Stimulated activated CD4-positive, alpha-beta T cell treated with anti-CD3 and anti-CD28 coated beads, Interleukin-1b, Interleukin-23, amount 100 ng/mL, for 1 hour (primary cell): ENCODE data around the gene CRACR2B.

Experiments used
- DNase-seq, 2 donors: peaks; one replicate each; pipeline ENCODE4 v3.0.0-alpha.2; 2020; ENCODE audit warnings: low read depth in 2 of 2

The CRACR2B gene

DNA sequence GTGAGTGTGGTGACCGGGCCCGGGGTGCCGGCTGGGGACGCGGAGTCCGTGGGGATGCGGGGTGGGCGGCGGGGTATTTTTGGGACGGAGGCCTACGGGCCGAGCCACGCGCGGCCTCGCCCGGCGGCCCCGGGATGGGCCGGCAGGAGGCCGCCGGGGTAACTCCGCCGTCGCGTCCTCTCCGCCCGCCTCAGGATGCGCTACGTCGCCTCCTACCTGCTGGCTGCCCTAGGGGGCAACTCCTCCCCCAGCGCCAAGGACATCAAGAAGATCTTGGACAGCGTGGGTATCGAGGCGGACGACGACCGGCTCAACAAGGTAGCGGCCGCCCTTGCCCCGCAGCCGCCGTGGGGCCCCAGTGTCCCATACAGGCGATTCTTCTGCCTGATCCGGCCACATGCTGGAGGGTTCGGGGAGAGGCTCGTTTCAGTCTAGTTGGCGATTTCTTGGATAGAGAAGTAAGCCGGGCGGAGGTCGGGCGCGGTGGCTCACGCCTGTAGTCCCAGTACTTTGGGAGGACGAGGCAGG, 17.6 kb upstream of the CRACR2B start:
- DNase-seq: no peak

DNA sequence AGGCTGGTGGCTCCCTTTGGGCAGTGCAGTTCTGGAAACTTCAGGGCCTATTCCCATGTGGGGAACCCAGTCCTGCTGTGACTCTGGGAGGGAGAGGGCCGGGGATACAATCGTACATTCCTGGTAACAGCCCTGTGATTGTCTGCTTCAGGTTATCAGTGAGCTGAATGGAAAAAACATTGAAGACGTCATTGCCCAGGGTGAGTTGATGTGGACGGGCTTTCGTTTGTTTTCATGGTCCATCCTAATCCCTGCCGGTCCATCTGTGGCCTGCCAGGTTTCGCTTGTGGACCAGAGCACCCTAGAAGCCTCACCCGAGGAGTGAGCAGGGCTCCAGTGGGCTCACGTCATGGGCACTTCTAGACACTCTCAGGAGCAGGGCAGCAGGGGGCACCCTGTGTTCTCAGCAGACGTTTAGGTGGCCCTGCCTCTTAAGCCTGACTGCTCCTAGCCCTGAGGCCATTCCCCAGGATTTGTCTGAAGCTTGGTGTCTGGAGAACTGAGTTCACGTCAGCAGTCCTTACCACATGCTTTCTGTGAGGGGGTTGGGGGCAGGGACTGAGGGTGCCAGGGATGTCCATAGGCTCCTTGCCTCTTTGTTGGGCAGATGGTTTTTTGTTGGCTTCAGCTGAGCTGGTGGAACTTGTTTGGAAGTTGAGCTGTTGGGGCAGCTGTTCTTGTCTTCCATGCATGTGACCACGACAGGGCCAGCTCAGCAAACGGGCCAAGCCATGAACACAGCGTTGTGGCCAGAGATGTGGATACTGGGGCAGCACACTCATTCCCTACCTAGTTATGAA, 16.1 kb upstream of the CRACR2B start:
- DNase-seq: no peak

GRCh38 chr11:812390-812789, 15.3 kb upstream of the CRACR2B start:
- DNase-seq: no peak

GRCh38 chr11:813072-813455, 14.7 kb upstream of the CRACR2B start:
- DNase-seq: no peak

- DNase-seq: no peak
These were observed 14.1 kb upstream of the CRACR2B start for GRCh38 chr11:813456-814096.

DNA sequence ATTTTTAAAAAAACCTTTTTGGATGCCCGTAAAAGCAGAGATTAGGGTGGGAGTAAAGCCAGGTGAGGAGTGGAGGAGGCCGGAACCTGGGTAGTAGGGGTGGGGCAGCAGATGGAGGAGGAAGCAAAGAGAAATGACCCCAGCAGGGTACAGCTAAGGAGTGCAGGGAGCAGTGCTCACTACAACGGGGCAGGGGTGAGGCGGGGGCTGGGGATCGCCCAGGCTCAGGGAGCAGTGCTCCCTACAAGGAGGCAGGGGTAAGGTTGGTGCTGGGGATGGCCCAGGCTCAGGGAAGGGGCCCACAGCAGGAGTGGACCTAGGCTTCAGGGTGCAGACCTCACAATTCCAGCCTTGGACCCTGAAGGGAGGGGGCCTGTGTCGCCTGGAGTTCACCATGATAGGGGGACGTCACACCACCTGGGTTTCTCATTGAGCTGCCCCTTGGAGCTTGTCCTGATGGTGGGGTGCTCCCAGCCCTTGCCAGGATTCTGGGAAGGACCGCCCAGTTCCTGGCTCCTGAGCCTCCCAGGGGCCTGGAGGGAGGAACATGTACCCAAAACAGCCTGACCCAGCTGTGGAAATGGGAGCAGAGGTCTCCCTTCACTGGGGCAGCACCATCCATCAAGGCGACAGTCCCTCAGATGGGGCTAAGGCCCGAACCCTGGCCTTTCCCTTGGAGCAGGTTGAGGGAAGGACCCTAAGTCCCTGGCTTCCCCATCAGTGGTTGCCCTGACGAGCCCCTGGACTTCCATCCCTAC, 11.9 kb upstream of the CRACR2B start:
- no peak for DNase-seq

DNA sequence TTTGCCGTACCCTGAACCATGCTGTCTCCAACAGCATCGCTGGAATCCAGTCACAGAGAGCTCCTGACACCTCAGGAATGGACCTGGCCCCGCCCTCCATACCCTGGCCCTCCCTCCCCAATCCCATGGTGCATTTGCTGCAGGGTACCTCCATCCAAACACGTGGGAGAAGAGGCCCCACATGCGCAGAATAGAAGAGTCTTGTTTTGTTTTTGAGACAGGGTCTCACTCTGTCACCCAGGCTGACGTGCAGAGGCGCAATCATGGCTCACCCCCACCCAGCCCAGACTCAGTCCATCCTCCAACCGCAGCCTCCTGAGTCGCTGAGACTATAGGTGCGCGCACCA, 11.3 kb upstream of the CRACR2B start:
- DNase-seq: no peak

GRCh38 chr11:818396-819128, 9.2 kb upstream of the CRACR2B start, which contains the start of gene PNPLA2:
PNPLA2 (plus strand) TSS chr11:818914; CDS start chr11:819719, 805 bp downstream.
- DNase-seq: no peak

- peak; percentile 86 to 92 for DNase-seq
These were observed 8.4 kb upstream of the CRACR2B start for GRCh38 chr11:819129-819931.

DNA sequence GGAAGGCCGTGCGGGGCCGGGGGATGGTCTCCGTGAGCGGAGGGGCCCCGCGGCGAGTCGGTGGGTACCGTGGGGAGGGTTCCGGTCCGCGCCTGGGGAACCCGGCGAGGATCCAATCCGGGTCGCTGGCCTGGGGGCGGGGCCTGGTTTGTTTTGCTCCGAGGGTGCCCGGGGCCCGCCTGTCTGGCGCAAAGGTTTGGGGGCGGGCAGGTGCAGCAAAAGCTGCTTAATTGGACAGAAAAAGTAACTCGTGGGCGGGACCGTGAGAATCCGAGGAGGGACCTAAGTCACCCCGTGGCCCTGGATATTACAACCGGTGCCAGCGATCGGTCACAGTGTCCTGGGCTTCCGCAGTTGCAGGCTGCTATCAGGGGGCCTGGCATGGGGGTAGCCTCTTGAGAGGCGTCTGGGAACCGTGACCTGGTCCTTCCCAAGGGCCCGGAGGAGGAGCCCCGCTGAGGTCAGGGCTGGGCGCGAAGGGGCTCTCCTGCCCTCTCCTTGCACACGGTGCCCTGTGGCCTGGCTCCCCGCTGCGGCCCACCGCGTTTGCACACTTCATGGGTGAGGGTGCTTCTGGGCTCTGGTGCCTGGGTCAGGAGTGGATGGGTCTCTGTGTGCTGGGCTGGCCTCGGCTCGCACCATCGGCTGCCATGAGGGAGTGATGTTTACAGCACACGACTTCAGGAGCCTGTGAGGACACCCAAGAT, 7.6 kb upstream of the CRACR2B start:
- DNase-seq: peak; percentile 86 to 89

DNA sequence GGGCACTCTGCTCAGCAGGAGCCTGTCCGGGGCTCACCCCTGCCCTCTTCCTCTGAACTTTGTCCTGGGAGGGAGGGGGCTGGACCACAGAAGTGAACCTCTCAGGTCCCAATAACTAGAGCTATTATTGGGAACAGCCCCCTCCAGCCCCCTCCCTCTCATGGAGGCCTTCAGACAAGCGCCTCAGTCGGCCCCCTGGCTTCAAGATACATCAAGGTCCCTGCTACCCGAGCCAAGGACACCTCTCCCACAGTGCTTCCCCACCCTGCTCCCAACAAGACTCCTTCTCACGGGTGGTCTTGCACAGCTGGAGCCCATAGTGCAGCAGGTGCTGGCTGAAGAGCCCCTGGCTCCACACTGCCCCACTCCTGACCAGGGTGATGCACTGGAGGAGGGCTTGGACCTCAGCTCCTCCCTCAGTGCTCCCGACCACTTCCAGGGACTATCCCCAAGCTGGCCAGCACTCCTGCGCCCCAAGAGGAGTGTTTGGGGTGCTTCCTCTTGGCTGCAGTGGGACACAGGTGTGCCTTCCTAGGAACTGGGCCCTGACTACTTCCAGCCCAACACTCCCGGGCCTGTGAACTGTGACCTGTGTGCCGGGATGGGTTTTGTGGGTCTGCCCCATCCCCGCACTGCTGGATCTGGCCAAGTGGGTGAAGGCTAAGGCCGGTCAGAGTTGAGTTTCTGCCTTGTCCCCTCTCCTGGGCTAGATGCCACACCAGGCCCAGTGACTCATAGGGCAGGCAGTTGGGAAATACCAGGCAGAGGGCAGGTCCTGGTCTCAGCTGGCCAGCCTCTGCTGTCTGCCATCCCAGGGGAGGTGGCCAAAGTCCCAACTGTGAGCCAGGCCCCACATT, 6.8 kb upstream of the CRACR2B start:
- no peak for DNase-seq

- DNase-seq: no peak
These were observed 6.0 kb upstream of the CRACR2B start for GRCh38 chr11:821512-822371.

DNA sequence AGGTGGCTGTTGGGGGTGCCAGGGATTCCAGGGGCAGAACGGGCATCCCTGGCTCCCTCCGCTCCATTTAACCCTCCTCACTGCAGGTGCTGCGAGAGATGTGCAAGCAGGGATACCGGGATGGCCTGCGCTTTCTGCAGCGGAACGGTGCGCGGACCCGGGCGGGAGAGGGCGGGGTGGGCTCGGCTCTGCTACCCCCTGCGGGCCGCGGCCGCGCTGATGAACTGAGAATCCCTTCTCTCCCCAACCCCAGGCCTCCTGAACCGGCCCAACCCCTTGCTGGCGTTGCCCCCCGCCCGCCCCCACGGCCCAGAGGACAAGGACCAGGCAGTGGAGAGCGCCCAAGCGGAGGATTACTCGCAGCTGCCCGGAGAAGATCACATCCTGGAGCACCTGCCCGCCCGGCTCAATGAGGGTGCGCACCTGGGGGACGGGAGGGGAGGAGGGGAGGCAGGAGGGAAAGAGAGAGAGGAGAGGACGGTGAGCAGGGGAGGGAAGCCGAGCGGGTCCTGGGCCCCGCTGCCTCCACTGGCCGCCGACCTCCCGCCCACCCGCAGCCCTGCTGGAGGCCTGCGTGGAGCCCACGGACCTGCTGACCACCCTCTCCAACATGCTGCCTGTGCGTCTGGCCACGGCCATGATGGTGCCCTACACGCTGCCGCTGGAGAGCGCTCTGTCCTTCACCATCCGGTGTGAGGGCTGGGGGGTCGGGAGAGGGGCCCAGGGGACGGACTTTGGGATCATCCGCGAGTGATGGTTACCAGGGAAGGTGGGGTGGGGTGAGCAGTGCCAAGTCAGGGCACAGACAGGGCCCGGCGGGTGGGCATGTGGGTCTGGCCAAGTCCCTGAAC, 4.1 kb upstream of the CRACR2B start:
- no peak for DNase-seq

GRCh38 chr11:824292-824880, 3.3 kb upstream of the CRACR2B start:
- DNase-seq: no peak

DNA sequence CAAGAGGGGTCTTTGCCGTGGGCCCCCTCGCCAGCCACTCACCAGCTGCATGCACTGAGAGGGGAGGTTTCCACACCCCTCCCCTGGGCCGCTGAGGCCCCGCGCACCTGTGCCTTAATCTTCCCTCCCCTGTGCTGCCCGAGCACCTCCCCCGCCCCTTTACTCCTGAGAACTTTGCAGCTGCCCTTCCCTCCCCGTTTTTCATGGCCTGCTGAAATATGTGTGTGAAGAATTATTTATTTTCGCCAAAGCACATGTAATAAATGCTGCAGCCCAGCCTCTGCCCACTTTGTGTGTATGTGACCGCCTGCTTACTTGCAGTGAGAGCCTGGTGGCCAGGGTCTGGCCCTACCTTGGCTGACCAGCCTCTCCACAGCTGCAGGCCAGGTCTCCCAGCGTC, 2.8 kb upstream of the CRACR2B start:
- DNase-seq: no peak

GRCh38 chr11:825366-826226, 2.1 kb upstream of the CRACR2B start:
- DNase-seq: no peak
